Activated naive CD8-positive, alpha-beta T cell treated with anti-CD3 and anti-CD28 coated beads, Interleukin-2, amount 10 ng/mL, durations not matched to agents 7 days and 5 days (primary cell): Measurements from ENCODE around the gene LINGO4. TPM values are rescaled to one million over a fixed set of nuclear protein-coding genes. Genes with fewer than 3 reads are reported as not detected.

ENCODE experiments used
- ATAC-seq: fragments of 150-1000 bp; cut with Tn5 transposase; one replicate; pipeline ENCODE4 v1.10.0; 2021; ENCODE audit warnings: low read depth, moderate library complexity
- POLR2A ChIA-PET: fragments of 350-600 bp; sonication (Branson Sonifier 250); formaldehyde crosslinking; loops from one replicate; lab custom pipeline; 2021; ENCODE audit warnings: antibody characterized with exemption; lab: Charles Lee
- DNase-seq: peaks from one replicate; pipeline ENCODE4 v3.0.0; 2021
- H3K27ac Mint-ChIP-seq: one replicate; pipeline ENCODE4 v1.8.0; 2022; ENCODE audit warnings: mild to moderate bottlenecking, mixed read lengths
- H3K27me3 Mint-ChIP-seq: one replicate; pipeline ENCODE4 v1.8.0; 2022; ENCODE audit warnings: mild to moderate bottlenecking, moderate library complexity, mixed read lengths
- H3K36me3 Mint-ChIP-seq: one replicate; pipeline ENCODE4 v1.8.0; 2021; ENCODE audit warnings: mild to moderate bottlenecking, mixed read lengths
- H3K4me1 Mint-ChIP-seq: one replicate; pipeline ENCODE4 v1.8.0; 2021; ENCODE audit warnings: mixed read lengths
- H3K4me3 Mint-ChIP-seq: one replicate; pipeline ENCODE4 v1.8.0; 2022; ENCODE audit warnings: mild to moderate bottlenecking, moderate library complexity, mixed read lengths
- H3K9me3 Mint-ChIP-seq: one replicate; pipeline ENCODE4 v1.8.0; 2021; ENCODE audit warnings: mixed read lengths
- total RNA-seq, 2 experiments: library from RNA; stranded (reverse); gene quantifications; one replicate each; pipeline ENCODE4 v1.2.3, GENCODE V29; 2021

Gene LINGO4
- total RNA-seq, 2 experiments from 2014 or later = 0.14 TPM; not detected in 1

- DNase-seq (no peak), ATAC-seq (no peak)
- peaks cover 5% of the 10 kb centered on the region for H3K4me1 Mint-ChIP-seq
- no peak overlapping the region for H3K27ac Mint-ChIP-seq
- H3K36me3 Mint-ChIP-seq = no peaks in the 10 kb centered on the region
- POLR2A ChIA-PET = interaction anchor here (0.7 kb wide), 1 partner anchor 418 kb away, joined by 3 read pairs; no protein-coding TSS in a partner anchor
- no peaks in the 10 kb centered on the region for H3K9me3 Mint-ChIP-seq
- H3K4me3 Mint-ChIP-seq = no peak overlapping the region
- H3K27me3 Mint-ChIP-seq = peaks cover 18% of the 10 kb centered on the region
Measured at GRCh38 chr1:151803164-151803563, 2.1 kb downstream of the LINGO4 start.

GRCh38 chr1:151802372-151802771 is 2.8 kb downstream of the LINGO4 start:
- no peaks in the 10 kb centered on the region for H3K36me3 Mint-ChIP-seq
- no peak overlapping the region for H3K4me3 Mint-ChIP-seq
- peaks cover 14% of the 10 kb centered on the region for H3K27me3 Mint-ChIP-seq
- ATAC-seq (no peak), DNase-seq (no peak)
- POLR2A ChIA-PET = interaction anchor here (0.7 kb wide), 1 partner anchor 418 kb away, joined by 3 read pairs; no protein-coding TSS in a partner anchor
- peaks cover 3% of the 10 kb centered on the region for H3K4me1 Mint-ChIP-seq
- H3K27ac Mint-ChIP-seq = no peak overlapping the region
- H3K9me3 Mint-ChIP-seq = no peaks in the 10 kb centered on the region

DNA sequence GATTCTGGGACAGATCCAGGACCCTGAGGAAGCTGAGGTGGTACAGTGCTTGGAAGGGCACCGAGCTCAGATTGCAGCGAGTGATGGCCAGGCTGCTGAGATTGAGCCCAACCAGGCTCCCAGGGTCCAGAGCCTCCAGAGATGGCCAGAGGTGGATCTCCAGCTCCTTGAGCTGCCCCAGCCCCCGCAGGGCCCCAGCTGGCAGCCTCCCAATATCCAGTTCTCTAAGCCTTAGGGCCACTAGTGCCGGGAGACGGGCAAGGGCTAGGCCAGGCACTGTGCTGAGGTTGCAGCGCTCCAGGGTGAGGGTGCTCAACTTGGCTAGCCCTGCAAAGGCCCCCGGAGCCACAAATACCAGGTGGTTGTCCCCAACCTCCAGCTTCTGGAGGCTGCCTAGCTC is 3.4 kb downstream of the LINGO4 start:
- POLR2A ChIA-PET = no interaction called here
- Mint-ChIP-seq H3K27me3 (peaks cover 14% of the 10 kb centered on the region), H3K4me1 (peaks cover 3% of the 10 kb centered on the region), H3K36me3 (no peaks in the 10 kb centered on the region), H3K27ac (no peak overlapping the region), H3K4me3 (no peak overlapping the region), H3K9me3 (no peaks in the 10 kb centered on the region)
- no peak for DNase-seq
- no peak for ATAC-seq

GRCh38 chr1:151801310-151801820 is 3.9 kb downstream of the LINGO4 start:
- POLR2A ChIA-PET = no interaction called here
- Mint-ChIP-seq H3K4me1 (peaks cover 5% of the 10 kb centered on the region), H3K9me3 (no peaks in the 10 kb centered on the region), H3K36me3 (no peaks in the 10 kb centered on the region), H3K27me3 (peaks cover 11% of the 10 kb centered on the region), H3K27ac (no peak overlapping the region), H3K4me3 (no peak overlapping the region)
- ATAC-seq = no peak
- DNase-seq = no peak

DNA sequence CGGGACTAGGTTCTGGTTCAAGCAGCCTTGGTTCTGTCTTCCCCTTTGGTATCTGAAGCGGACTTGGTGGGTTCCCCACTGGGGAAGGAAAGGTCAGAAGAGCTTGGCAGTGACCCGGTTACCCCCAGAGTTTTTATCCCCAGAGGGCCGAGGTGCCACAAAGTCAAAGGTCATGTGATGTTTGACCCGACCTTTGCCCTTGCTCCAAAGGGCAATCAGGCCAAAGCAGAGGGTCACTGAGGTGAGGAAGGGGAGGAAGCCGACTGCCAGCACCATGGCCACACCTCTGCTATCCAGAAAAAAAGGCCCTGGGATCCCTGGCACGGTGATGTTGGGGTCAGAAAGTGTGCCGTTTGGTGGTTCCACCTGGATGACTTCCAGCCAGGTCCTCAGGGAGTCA is 4.4 kb downstream of the LINGO4 start:
- ATAC-seq (no peak), DNase-seq (no peak)
- H3K36me3 Mint-ChIP-seq = no peaks in the 10 kb centered on the region
- peaks cover 5% of the 10 kb centered on the region for H3K4me1 Mint-ChIP-seq
- peaks cover 8% of the 10 kb centered on the region for H3K27me3 Mint-ChIP-seq
- POLR2A ChIA-PET = no interaction called here
- H3K9me3 Mint-ChIP-seq = no peaks in the 10 kb centered on the region
- no peak overlapping the region for H3K4me3 Mint-ChIP-seq
- H3K27ac Mint-ChIP-seq = no peak overlapping the region

DNA sequence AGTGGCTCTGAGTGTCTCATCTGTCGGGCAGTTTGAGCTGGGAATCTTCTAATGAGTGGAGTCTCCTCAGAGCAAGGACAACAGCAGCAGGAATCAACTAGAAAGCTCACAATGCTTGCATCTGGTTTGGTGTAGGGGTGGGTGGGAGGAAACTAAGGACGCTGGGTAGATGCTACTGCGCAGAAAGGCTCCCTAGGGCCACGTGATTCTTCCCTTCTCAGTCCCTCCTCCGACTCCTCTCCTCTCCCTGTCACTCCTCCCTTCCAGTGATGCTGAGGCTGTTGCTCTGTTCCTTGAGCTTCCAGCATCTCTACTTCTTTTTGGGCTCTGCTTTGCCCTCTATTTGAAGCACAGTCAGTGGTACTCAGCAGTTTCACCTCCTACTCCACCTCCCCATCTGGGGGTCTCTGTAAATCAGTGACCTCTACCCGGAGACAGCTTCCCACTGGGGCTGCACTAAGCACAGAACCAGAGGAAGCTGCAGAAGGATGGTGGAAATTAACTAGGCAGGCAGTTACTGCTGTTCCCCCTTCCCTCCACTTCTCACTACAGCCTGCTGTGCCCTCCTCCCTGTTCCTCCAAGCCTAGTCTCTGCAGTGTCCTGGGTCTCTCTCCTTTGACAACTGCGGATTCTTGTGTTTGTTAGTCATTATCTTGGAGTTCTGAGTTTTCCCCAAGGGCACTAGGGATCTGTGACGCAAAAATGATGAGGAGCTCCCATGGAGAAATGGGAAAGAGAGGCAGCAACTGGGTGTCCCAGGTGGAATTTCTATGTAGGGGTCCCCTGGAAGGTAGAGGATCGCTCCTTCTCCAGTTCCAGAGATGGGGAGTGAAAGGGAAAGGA is 5.8 kb downstream of the LINGO4 start:
- DNase-seq = no peak
- H3K27ac Mint-ChIP-seq = no peak overlapping the region
- peaks cover 7% of the 10 kb centered on the region for H3K27me3 Mint-ChIP-seq
- no peaks in the 10 kb centered on the region for H3K36me3 Mint-ChIP-seq
- H3K9me3 Mint-ChIP-seq = no peaks in the 10 kb centered on the region
- H3K4me3 Mint-ChIP-seq = no peak overlapping the region
- no peak for ATAC-seq
- H3K4me1 Mint-ChIP-seq = peaks cover 5% of the 10 kb centered on the region
- POLR2A ChIA-PET = no interaction called here

DNA sequence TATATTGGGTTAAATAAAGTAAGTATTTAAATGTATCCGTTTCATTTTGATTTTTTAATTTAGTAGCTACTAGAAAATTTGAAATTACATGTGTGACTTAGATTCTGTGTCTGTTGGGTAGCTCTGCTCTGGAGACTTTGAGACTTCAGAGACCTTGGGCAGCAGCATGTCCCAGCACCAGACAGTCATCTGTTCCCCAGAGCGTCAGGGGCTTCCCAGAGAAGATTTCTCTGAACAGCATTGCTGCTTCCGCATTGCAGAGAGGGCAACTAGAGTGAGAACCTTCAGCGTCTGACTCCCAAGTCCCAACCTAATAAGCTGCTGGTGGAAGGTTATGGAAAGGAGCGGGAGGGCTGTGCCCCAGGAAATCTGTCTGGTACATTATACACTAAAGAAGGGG is 6.6 kb downstream of the LINGO4 start:
- H3K27me3 Mint-ChIP-seq = peaks cover 7% of the 10 kb centered on the region
- no peak overlapping the region for H3K4me3 Mint-ChIP-seq
- H3K4me1 Mint-ChIP-seq = peaks cover 5% of the 10 kb centered on the region
- ATAC-seq (no peak), DNase-seq (no peak)
- no peaks in the 10 kb centered on the region for H3K9me3 Mint-ChIP-seq
- POLR2A ChIA-PET = no interaction called here
- H3K27ac Mint-ChIP-seq = no peak overlapping the region
- no peaks in the 10 kb centered on the region for H3K36me3 Mint-ChIP-seq

GRCh38 chr1:151790940-151791651 is 14.1 kb downstream of the LINGO4 start:
- POLR2A ChIA-PET = interaction anchor here (2.2 kb wide), 1 partner anchor 28 kb away, joined by 17 read pairs; the partner anchor contains the start of gene MRPL9
- DNase-seq (peak; percentile 49), ATAC-seq (no peak)
- Mint-ChIP-seq H3K27ac (peak overlapping the region; percentile 90), H3K4me1 (peaks cover 16% of the 10 kb centered on the region), H3K4me3 (peak overlapping the region; percentile 92), H3K9me3 (no peaks in the 10 kb centered on the region), H3K27me3 (no peaks in the 10 kb centered on the region), H3K36me3 (no peaks in the 10 kb centered on the region)

- no peaks in the 10 kb centered on the region for H3K9me3 Mint-ChIP-seq
- H3K27me3 Mint-ChIP-seq = no peaks in the 10 kb centered on the region
- ATAC-seq (peak; percentile 97), DNase-seq (peak; percentile 95)
- POLR2A ChIA-PET = interaction anchor here (0.9 to 2.2 kb wide), 2 partner anchors 14 to 27 kb away, joined by 3 to 17 read pairs; partner anchors contain the start of gene MRPL9
- peaks cover 16% of the 10 kb centered on the region for H3K4me1 Mint-ChIP-seq
- peak within 1 kb of the TSS; percentile 92 for H3K4me3 Mint-ChIP-seq
- no peaks in the 10 kb centered on the region for H3K36me3 Mint-ChIP-seq
- H3K27ac Mint-ChIP-seq = peak within 1 kb of the TSS; percentile 90
Measured at GRCh38 chr1:151790071-151790939, 14.9 kb downstream of the LINGO4 start, which contains the start of gene TDRKH. TDRKH (minus strand) TSS chr1:151790500; CDS start chr1:151783022, 7,478 bp downstream.

DNA sequence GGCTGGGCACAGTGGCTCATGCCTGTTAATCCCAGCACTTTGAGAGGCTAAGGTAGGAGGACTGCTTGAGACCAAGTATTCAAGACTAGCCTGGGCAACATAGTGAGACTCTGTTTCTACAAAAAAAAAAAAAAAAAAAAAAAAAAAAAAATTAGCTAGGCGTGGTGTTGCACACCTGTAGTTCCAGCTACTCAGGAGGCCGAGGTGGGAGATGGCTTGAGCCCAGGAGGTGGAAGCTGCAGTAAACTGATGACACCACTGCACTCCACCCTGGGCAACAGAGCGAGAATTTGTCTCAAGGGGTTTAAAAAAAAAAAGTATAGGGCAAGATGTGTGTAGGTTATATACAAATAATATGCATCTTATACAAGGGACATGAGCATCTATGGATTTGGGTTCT is 17.5 kb downstream of the LINGO4 start:
- Mint-ChIP-seq H3K4me3 (no peak overlapping the region), H3K9me3 (no peaks in the 10 kb centered on the region), H3K36me3 (no peaks in the 10 kb centered on the region), H3K27ac (no peak overlapping the region), H3K4me1 (peaks cover 16% of the 10 kb centered on the region), H3K27me3 (no peaks in the 10 kb centered on the region)
- POLR2A ChIA-PET = no interaction called here
- no peak for DNase-seq
- ATAC-seq = no peak

DNA sequence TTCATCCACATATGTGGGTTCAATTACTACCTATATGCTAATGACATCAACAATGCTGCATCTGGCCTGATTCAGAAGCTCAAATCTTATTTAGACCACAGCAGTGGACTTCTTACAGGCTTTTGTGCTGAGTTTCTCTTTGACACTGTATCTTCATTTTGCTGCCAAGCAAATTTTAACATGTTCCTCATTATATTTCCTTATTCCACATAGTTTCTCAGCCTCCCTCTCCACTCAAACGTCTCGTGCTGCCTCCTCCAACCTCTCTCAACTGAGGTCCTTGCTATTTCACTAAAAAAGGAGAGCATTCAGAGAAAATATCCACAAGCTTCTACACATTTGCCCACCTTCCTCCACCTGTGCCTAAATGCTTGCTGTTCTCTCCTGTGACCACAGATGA is 21.4 kb downstream of the LINGO4 start:
- Mint-ChIP-seq H3K9me3 (no peaks in the 10 kb centered on the region), H3K4me1 (peaks cover 2% of the 10 kb centered on the region), H3K27ac (no peak overlapping the region), H3K36me3 (peaks cover 2% of the 10 kb centered on the region), H3K4me3 (no peak overlapping the region), H3K27me3 (no peaks in the 10 kb centered on the region)
- POLR2A ChIA-PET = interaction anchor here (1.1 kb wide), 1 partner anchor 21 kb away, joined by 3 read pairs; no protein-coding TSS in a partner anchor
- DNase-seq = no peak
- no peak for ATAC-seq

- Mint-ChIP-seq H3K4me3 (no peak overlapping the region), H3K4me1 (peaks cover 2% of the 10 kb centered on the region), H3K27ac (no peak overlapping the region), H3K36me3 (peaks cover 2% of the 10 kb centered on the region), H3K27me3 (no peaks in the 10 kb centered on the region), H3K9me3 (no peaks in the 10 kb centered on the region)
- DNase-seq = no peak
- POLR2A ChIA-PET = no interaction called here
- no peak for ATAC-seq
Measured at GRCh38 chr1:151782741-151783140, 22.5 kb downstream of the LINGO4 start.
